ENCODE results near the gene GEMIN2.
"Not testable (repeated sequence)": the region's sequence is repeated elsewhere in the genome, so short reads cannot be mapped to it uniquely, and the experiment has no call there.

GEMIN2 gene

DNA sequence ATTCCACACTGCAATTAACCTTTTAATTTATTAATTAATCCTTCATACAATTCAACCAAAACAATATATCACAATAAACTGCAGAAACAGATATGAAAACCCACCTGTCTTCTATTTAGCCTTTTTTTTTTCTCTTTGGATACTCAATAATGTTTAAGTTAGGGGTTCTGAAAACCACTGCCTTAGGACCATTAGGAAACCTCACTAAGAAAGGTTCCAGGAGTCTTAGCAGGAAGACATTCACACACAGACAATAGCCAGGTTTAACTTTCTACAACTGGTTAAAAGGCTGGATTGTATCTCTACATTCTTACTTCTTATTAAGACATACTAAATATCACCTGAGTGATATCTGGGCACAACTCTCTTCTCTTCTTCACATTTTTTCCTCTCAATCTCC, 14.4 kb upstream of the GEMIN2 start:
- H3K27ac ChIP-seq = no peak overlapping the region
- H3K4me3 ChIP-seq (ENCODE audit: low read depth, low read length) = no peak overlapping the region
- H3K9me3 ChIP-seq (ENCODE audit: severe bottlenecking) = no peaks in the 10 kb centered on the region
- TF ChIP-seq, protein P1, sequence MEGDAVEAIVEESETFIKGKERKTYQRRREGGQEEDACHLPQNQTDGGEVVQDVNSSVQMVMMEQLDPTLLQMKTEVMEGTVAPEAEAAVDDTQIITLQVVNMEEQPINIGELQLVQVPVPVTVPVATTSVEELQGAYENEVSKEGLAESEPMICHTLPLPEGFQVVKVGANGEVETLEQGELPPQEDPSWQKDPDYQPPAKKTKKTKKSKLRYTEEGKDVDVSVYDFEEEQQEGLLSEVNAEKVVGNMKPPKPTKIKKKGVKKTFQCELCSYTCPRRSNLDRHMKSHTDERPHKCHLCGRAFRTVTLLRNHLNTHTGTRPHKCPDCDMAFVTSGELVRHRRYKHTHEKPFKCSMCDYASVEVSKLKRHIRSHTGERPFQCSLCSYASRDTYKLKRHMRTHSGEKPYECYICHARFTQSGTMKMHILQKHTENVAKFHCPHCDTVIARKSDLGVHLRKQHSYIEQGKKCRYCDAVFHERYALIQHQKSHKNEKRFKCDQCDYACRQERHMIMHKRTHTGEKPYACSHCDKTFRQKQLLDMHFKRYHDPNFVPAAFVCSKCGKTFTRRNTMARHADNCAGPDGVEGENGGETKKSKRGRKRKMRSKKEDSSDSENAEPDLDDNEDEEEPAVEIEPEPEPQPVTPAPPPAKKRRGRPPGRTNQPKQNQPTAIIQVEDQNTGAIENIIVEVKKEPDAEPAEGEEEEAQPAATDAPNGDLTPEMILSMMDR (IDR thresholded peaks at IDR 0.05; ENCODE audit: low read depth, low read length) = no peak
- H3K27me3 ChIP-seq (ENCODE audit: insufficient read depth, low read depth, severe bottlenecking) = no peaks in the 10 kb centered on the region
- peaks cover 7% of the 10 kb centered on the region for H3K36me3 ChIP-seq
- no peak for DNase-seq

DNA sequence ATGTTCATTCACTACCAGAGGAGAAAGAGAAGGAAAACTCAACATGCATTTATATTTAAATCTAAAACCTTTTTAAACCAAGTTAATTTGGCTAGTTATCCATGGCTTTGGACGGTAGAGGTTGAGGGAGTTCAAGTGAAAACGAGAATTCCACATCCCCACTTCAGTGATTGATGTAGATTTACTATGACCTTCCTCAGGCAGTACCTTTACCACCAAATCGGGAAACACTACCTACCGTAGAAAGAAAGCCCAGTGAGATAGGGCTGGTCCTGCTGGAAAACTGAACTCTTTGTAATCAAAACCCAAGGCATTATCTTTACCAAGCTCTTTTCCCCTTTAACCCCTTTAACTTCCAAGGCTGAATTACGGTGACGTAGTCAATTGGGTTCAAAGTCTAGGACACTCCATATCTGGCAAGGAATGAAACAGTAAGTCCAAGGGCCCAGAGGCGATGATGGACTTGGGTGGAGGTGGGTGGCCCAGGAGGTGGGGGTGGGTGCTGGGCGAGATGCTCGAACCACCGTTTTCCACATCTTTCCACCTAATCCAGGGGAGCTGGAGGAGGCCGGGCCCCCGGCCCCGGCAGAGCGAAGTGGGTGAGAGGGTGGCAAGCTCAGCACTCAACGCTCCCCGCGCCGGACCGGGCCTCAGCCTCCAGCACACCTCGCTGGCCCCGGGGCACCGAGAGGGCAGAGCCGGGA, 11.7 kb upstream of the GEMIN2 start:
- Histone ChIP-seq H3K36me3 (no peaks in the 10 kb centered on the region), H3K4me3 (ENCODE audit: low read depth, low read length) (peak overlapping the region; percentile 81), H3K27ac (peak overlapping the region; percentile 74), H3K27me3 (ENCODE audit: insufficient read depth, low read depth, severe bottlenecking) (no peaks in the 10 kb centered on the region), H3K9me3 (ENCODE audit: severe bottlenecking) (no peaks in the 10 kb centered on the region)
- no peak for DNase-seq
- TF ChIP-seq, protein P1 (IDR thresholded peaks at IDR 0.05; ENCODE audit: low read depth, low read length) = no peak

DNA sequence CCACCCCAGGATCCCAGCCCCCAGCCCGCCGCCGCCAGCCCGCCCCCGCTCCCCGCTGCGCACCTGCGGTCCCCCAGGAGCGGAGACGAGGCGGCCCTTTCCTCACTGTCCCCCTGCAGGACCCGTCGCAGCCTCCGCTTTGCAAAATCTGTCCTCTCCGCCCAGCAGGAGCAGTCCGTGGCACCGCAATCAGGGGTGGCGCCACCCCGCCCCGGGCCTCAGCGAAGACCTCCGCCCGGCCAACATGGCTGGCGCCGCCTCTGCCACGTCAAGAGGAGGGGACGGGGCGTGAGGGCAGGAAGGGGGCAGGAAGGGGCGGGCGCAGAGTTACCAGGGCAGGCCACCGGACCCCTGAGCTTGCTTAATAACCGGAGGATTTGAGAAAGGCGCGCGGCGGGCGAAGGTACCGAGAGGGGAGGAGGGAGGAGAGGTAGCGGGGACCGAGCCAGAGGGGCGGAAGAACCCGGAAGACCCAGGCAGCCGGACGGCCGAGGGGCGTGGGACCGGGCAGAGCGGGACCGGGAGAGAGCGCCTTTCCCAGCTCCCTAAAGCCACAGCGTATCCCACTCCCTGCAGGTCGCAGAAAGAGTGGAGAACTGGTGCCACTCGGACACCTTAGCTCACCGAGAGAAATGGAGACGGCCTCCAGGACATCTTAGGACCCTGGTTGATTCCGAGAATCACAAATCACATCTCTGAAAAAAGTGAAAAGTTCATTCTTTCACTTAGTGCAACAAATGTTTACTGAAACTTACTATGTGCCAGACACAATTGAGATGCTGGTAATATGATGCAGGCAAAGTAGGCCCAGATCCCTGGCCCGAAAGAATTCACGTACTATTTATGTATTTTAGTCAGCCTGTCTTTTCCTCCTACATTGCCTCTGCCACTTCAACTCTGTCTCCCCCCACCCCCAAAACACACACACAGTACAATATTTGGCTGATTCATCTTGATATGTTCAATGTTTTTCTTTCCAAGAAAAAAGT, 10.9 kb upstream of the GEMIN2 start, which contains the start of gene SEC23A:
TSS of gene SEC23A (minus strand) at position 267 of the 989 bp plus-strand sequence. CDS start 7,117 bp downstream, outside the sequence.
- peak; percentile 95 for DNase-seq
- H3K4me3 ChIP-seq (ENCODE audit: low read depth, low read length) = peak within 1 kb of the TSS; percentile 81
- peak within 1 kb of the TSS; percentile 74 for H3K27ac ChIP-seq
- no peaks in the 10 kb centered on the region for H3K27me3 ChIP-seq (ENCODE audit: insufficient read depth, low read depth, severe bottlenecking)
- no peaks in the 10 kb centered on the region for H3K36me3 ChIP-seq
- H3K9me3 ChIP-seq (ENCODE audit: severe bottlenecking) = no peaks in the 10 kb centered on the region
- TF ChIP-seq, protein P1 (IDR thresholded peaks at IDR 0.05; ENCODE audit: low read depth, low read length) = no peak

DNA sequence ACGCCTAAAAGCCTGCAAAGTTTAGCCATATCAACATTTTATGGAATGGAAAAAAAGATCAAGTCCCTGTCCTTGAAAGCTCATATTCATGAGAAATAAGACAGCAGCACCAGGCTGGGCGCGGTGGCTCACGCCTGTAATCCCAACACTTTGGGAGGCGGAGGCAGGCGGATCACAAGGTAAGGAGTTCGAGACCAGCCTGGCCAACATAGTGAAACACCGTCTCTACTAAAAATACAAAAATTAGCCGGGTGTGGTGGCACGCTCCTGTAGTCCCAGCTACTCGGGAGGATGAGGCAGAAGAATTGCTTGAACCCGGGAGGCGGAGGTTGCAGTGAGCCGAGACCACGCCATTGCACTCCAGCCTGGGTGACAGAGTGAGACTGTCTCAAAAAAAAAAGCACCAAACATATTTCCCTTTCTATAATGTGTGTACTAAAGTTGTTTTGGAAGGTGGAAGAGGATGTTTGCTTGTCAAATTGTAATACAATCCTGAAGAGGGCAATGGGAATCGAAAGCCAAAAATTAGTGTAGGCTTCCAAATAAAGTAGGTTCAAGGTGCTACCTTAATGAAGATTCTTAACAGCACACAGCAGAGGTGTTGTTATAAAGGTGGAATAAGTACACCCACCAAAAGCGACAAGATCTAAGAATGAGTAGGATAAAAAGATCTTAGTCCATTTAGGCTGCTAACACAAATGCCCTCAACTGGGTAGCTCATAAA, 9.9 kb upstream of the GEMIN2 start:
- H3K27ac ChIP-seq; DNase-seq; H3K27me3 ChIP-seq (ENCODE audit: insufficient read depth, low read depth, severe bottlenecking); H3K9me3 ChIP-seq (ENCODE audit: severe bottlenecking); H3K36me3 ChIP-seq: not testable (repeated sequence)
- H3K4me3 ChIP-seq (ENCODE audit: low read depth, low read length) = peak overlapping the region; percentile 81

DNA sequence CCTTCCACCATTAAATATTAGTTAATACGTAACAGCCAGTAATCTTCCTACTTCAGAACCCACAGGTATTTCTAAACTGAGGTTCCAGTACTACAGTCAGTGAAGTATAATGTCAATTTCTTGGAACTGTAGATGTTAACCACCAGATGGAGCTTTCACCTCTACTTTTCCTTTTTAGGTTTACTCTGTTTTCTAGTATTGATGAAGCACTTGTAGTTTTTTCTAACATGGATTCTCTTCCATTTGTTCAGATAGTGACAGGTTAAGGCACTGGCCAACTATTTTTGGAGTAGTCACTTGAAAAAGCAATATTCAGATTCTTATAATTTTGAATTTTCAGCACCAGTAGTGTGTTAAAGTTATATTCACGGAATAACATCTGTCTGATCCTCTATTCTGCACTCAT, 6.5 kb upstream of the GEMIN2 start:
- H3K36me3 ChIP-seq = no peaks in the 10 kb centered on the region
- DNase-seq = no peak
- no peaks in the 10 kb centered on the region for H3K9me3 ChIP-seq (ENCODE audit: severe bottlenecking)
- TF ChIP-seq, protein P1 (IDR thresholded peaks at IDR 0.05; ENCODE audit: low read depth, low read length) = 0 out of 2 replicates have a peak, but pooled peaks have one; percentile 21
- H3K4me3 ChIP-seq (ENCODE audit: low read depth, low read length) = no peak overlapping the region
- H3K27ac ChIP-seq = no peak overlapping the region
- H3K27me3 ChIP-seq (ENCODE audit: insufficient read depth, low read depth, severe bottlenecking) = no peaks in the 10 kb centered on the region
